NCI-H69 (cell line): ENCODE data around the gene ABLIM2.
A peak's percentile ranks its signal among the peaks of the same experiment; 100 is the strongest.
"Not testable (repeated sequence)": the region's sequence is repeated elsewhere in the genome, so short reads cannot be mapped to it uniquely, and the experiment has no call there.

ENCODE experiments used
- DNase-seq: peaks from one replicate; lab custom pipeline; 2025; lab: John Stamatoyannopoulos, UW

Gene ABLIM2

GRCh38 chr4:8156617-8157016 is 2.0 kb downstream of the ABLIM2 start:
- peak; percentile 43 for DNase-seq

GRCh38 chr4:8155660-8156421 is 2.8 kb downstream of the ABLIM2 start:
- DNase-seq = peak; percentile 5

GRCh38 chr4:8155048-8155447 is 3.6 kb downstream of the ABLIM2 start:
- no peak for DNase-seq

- DNase-seq = no peak
Observed at GRCh38 chr4:8153441-8153840, 5.2 kb downstream of the ABLIM2 start.

GRCh38 chr4:8152865-8153257 is 5.8 kb downstream of the ABLIM2 start:
- no peak for DNase-seq

GRCh38 chr4:8152090-8152864 is 6.3 kb downstream of the ABLIM2 start:
- no peak for DNase-seq

GRCh38 chr4:8151165-8151650 is 7.4 kb downstream of the ABLIM2 start:
- DNase-seq = no peak

GRCh38 chr4:8150152-8151090 is 8.2 kb downstream of the ABLIM2 start:
- no peak for DNase-seq

- DNase-seq = no peak
Observed at GRCh38 chr4:8149664-8150063, 8.9 kb downstream of the ABLIM2 start.

- DNase-seq = no peak
Observed at GRCh38 chr4:8148785-8149435, 9.7 kb downstream of the ABLIM2 start.

GRCh38 chr4:8148159-8148558 is 10.5 kb downstream of the ABLIM2 start:
- DNase-seq = no peak

- DNase-seq = no peak
Observed at GRCh38 chr4:8147231-8147970, 11.2 kb downstream of the ABLIM2 start.

GRCh38 chr4:8146157-8146556 is 12.5 kb downstream of the ABLIM2 start:
- DNase-seq = no peak

GRCh38 chr4:8144359-8144758 is 14.3 kb downstream of the ABLIM2 start:
- DNase-seq = peak; percentile 36

- DNase-seq = no peak
Observed at GRCh38 chr4:8143392-8144140, 15.0 kb downstream of the ABLIM2 start.

GRCh38 chr4:8142556-8142955 is 16.1 kb downstream of the ABLIM2 start:
- no peak for DNase-seq

- no peak for DNase-seq
Observed at GRCh38 chr4:8141935-8142334, 16.7 kb downstream of the ABLIM2 start.

- DNase-seq = no peak
Observed at GRCh38 chr4:8140915-8141314, 17.7 kb downstream of the ABLIM2 start.

- not testable (repeated sequence) for DNase-seq
Observed at GRCh38 chr4:8139726-8140125, 18.9 kb downstream of the ABLIM2 start.
